Ovary (tissue), 9 donors: ENCODE data around the gene ASIC4. TPM values are rescaled to one million over a fixed set of nuclear protein-coding genes. Genes with fewer than 3 reads are reported as not detected.

Source experiments
- DNase-seq, 5 donors: peaks; one replicate each; pipeline ENCODE4 v3.0.0-alpha.2; 2019 to 2020
- H3K27ac ChIP-seq, 2 donors: fragments of 200-600 bp; one replicate each; pipeline versions ENCODE4 v1.5.1 to v1.8.0; 2019 to 2022
- H3K27me3 ChIP-seq: fragments of 200-600 bp; one replicate; pipeline ENCODE4 v1.8.0; 2022
- H3K36me3 ChIP-seq: fragments of 200-600 bp; sonication (generic); one replicate; pipeline ENCODE4 v1.5.1; 2019
- H3K4me1 ChIP-seq: one replicate; pipeline ENCODE4 v1.8.1; 2013; ENCODE audit warnings: mild to moderate bottlenecking, moderate library complexity; ENCODE audit not compliant: insufficient read depth
- H3K4me3 ChIP-seq: fragments of 200-600 bp; sonication (generic); one replicate; pipeline ENCODE4 v1.5.1; 2017
- H3K9me3 ChIP-seq, 2 donors: fragments of 200-600 bp in 1 of 2; sonication (generic) in 1 of 2; one replicate each; pipeline versions ENCODE4 v1.5.1 to v1.8.1; 2013 to 2019; ENCODE audit warnings: mild to moderate bottlenecking in 1 of 2, moderate library complexity in 1 of 2
- CTCF ChIP-seq, 3 donors: fragments of 450-650 bp in 2 of 3; fragments of 200-600 bp in 1 of 3; IDR thresholded peaks; one replicate each; pipeline versions ENCODE4 v1.5.1 to v1.8.0; 2016 to 2022; ENCODE audit warnings: antibody characterized with exemption in 3 of 3, mild to moderate bottlenecking in 1 of 3
- EP300 ChIP-seq: sonication (generic); formaldehyde crosslinking; IDR thresholded peaks from one replicate; pipeline ENCODE4 v1.6.1; 2017; ENCODE audit warnings: antibody characterized with exemption
- POLR2A ChIP-seq: fragments of 450-650 bp; IDR thresholded peaks from one replicate; pipeline ENCODE4 v1.6.1; 2017; ENCODE audit warnings: antibody characterized with exemption, mild to moderate bottlenecking, moderate library complexity
- WGBS, 3 donors: extraction: QIAGEN DNeasy Blood & Tissue Kit in 1 of 3; methylation state at CpG; one replicate each; pipeline versions ENCODE4 v1.1.5 to v1.1.7; 2013 to 2017; 5-methylcytosine and 5-hydroxymethylcytosine counted together
- intact Hi-C, 4 donors: fragments of 100-400 bp; cut with DNase I; formaldehyde crosslinking; loops; one replicate each; pipeline versions ENCODE4 v1.11.0 to v1.15.1; 2022 to 2023
- polyA plus RNA-seq, 2 donors: library from polyadenylated mRNA; stranded (reverse); fragments of 200-250 nt in 1 of 2; fragments of 350-450 nt in 1 of 2; fragmentation: Illumina TruSeq in 1 of 2; extraction: RNeasy Lipid Tissue Mini Kit (QIAGEN cat#74804) in 1 of 2; gene quantifications; one replicate each; pipeline ENCODE4 v1.2.3, GENCODE V29; 2013 to 2014
- total RNA-seq, 7 donors: library from RNA; depleted of rRNA in 2 of 7; stranded (reverse); fragments of >200 nt in 2 of 7; fragmentation: NEBNext Ultra II Directional in 3 of 7; extraction: Animal tissue kit (Norgen Biotek cat#: 25700) in 3 of 7; gene quantifications; one replicate each; pipeline versions ENCODE4 v1.1.0 to v1.2.4, GENCODE V29; 2016 to 2023
- donor health status: DM: no; HTN: no; CAD: no; lungs with moderate emphysema.
- donor health status: DM: no; HTN: no; CAD: no.
- donor health status: Bipolar disorder and iron deficiency.
- donor health status: DM: yes; HTN: yes; CAD: no.
- donor health status: DM: no; HTN: no; CAD: no.
- donor health status: DM: yes; HTN: yes; CAD: no.

ASIC4 gene
- total and polyA plus RNA-seq, 9 donors: 0.05 to 0.28 (median 0.17) TPM; not detected in 5

GRCh38 chr2:219472629-219473187 lies 41.6 kb upstream of the ASIC4 start:
- Histone ChIP-seq H3K27ac (no peak overlapping the region), H3K27me3 (no peaks in the 10 kb centered on the region), H3K9me3 (no peaks in the 10 kb centered on the region), H3K4me1 (peaks cover 3% of the 10 kb centered on the region), H3K4me3 (no peak overlapping the region), H3K36me3 (no peaks in the 10 kb centered on the region)
- DNase-seq: no peak
- no peak for TF ChIP-seq POLR2A
- WGBS, 3 donors: 86 to 87% (median 86%) methylated on average over 12 of the region's 12 CpGs
- intact Hi-C loops: loop anchor here in 3 of 4 donors (5.0 to 10.0 kb wide), 3 partner anchors 50 to 62 kb away; no protein-coding TSS in a partner anchor

GRCh38 chr2:219473511-219473910 lies 40.8 kb upstream of the ASIC4 start:
- TF ChIP-seq CTCF (IDR thresholded peaks at IDR 0.05) (no peak), EP300 (no peak), POLR2A (no peak)
- 86 to 91% (median 89%) methylated on average over 14 to 18 of the region's 18 CpGs for WGBS, 3 donors
- no peaks in the 10 kb centered on the region for H3K36me3 ChIP-seq
- intact Hi-C loops: loop anchor here in 3 of 4 donors (5.0 to 10.0 kb wide), 3 partner anchors 49 to 61 kb away; no protein-coding TSS in a partner anchor
- H3K27me3 ChIP-seq: no peaks in the 10 kb centered on the region
- peaks cover 3% of the 10 kb centered on the region for H3K4me1 ChIP-seq
- H3K4me3 ChIP-seq: no peak overlapping the region
- DNase-seq: no peak
- no peaks in the 10 kb centered on the region for H3K9me3 ChIP-seq
- no peak overlapping the region for H3K27ac ChIP-seq

- 80 to 81% (median 81%) methylated on average over 11 of the region's 11 CpGs for WGBS, 3 donors
These were observed 39.8 kb upstream of the ASIC4 start for GRCh38 chr2:219474285-219475060.

GRCh38 chr2:219475278-219475677 lies 39.0 kb upstream of the ASIC4 start:
- TF ChIP-seq POLR2A (no peak), CTCF (IDR thresholded peaks at IDR 0.05) (no peak), EP300 (no peak)
- H3K36me3 ChIP-seq: no peaks in the 10 kb centered on the region
- peak in 1 of 5 donors; percentile 5 for DNase-seq
- H3K27ac ChIP-seq: no peak overlapping the region
- no peaks in the 10 kb centered on the region for H3K9me3 ChIP-seq
- 73 to 86% (median 78%) methylated on average over 6 of the region's 6 CpGs for WGBS, 3 donors
- H3K4me3 ChIP-seq: no peak overlapping the region
- no peaks in the 10 kb centered on the region for H3K27me3 ChIP-seq
- intact Hi-C loops: loop anchor here in 2 of 4 donors (10.0 kb wide), 2 partner anchors 50 to 60 kb away; no protein-coding TSS in a partner anchor
- peaks cover 3% of the 10 kb centered on the region for H3K4me1 ChIP-seq

More at GRCh38 chr2:219474285-219475060, 39.8 kb upstream of the ASIC4 start:
- Histone ChIP-seq H3K4me3 (no peak overlapping the region), H3K27me3 (no peaks in the 10 kb centered on the region), H3K4me1 (peaks cover 3% of the 10 kb centered on the region), H3K36me3 (no peaks in the 10 kb centered on the region), H3K27ac (no peak overlapping the region), H3K9me3 (no peaks in the 10 kb centered on the region)
- no peak for DNase-seq
- intact Hi-C loops: loop anchor here in 3 of 4 donors (5.0 to 10.0 kb wide), 3 partner anchors 48 to 60 kb away; no protein-coding TSS in a partner anchor
- no peak for TF ChIP-seq EP300
- no peak for TF ChIP-seq CTCF (IDR thresholded peaks at IDR 0.05)
- no peak for TF ChIP-seq POLR2A
